ENCODE measurements around the gene RASIP1. TPM values are rescaled to one million over a fixed set of nuclear protein-coding genes. Genes with fewer than 3 reads are reported as not detected.

The RASIP1 gene, protein sequence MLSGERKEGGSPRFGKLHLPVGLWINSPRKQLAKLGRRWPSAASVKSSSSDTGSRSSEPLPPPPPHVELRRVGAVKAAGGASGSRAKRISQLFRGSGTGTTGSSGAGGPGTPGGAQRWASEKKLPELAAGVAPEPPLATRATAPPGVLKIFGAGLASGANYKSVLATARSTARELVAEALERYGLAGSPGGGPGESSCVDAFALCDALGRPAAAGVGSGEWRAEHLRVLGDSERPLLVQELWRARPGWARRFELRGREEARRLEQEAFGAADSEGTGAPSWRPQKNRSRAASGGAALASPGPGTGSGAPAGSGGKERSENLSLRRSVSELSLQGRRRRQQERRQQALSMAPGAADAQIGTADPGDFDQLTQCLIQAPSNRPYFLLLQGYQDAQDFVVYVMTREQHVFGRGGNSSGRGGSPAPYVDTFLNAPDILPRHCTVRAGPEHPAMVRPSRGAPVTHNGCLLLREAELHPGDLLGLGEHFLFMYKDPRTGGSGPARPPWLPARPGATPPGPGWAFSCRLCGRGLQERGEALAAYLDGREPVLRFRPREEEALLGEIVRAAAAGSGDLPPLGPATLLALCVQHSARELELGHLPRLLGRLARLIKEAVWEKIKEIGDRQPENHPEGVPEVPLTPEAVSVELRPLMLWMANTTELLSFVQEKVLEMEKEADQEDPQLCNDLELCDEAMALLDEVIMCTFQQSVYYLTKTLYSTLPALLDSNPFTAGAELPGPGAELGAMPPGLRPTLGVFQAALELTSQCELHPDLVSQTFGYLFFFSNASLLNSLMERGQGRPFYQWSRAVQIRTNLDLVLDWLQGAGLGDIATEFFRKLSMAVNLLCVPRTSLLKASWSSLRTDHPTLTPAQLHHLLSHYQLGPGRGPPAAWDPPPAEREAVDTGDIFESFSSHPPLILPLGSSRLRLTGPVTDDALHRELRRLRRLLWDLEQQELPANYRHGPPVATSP
- total RNA-seq = 3.7 and 4.1 TPM in 2 replicates

DNA sequence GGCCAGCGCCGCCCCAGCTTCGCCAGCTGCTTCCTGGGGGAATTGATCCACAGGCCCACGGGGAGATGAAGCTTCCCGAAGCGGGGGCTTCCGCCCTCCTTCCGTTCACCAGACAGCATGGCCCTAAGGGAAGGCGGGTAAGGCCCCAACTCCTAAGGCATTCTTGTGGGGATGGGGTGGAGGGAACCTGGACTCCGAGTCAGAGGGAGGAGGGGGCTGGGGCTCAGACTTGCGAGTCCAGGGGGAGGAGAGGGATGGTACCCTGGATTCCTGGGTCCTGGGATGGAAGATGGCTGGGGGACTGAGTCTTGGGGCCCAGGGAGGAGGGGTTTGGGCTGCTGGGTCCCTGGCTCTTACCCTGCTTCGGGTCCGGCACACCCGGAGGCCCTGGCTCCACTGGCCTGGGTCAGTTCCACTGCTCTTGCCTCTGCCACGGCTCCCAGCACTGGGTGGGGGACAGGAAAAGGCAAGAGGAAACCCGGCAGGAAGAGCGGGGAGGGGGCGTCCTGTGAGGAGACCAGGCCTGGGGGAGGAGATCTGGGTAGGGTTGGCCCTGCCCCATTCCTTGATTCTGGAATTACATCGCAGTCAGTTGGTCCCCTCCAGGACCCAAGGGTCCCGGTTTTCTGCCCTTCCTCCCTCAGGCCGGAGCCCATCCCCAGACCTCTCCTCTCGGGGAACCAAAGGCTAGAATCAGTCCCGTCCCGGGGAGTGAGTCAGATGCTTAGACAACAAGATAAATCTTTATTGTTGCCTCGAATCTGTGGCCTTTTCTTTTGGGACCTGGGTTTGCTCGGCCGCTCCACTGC is at the start of gene RASIP1:
Gene RASIP1, minus strand, starts transcription at position 447 of the 809 bp plus-strand sequence. Its CDS starts 328 bp downstream, at position 119.

DNA sequence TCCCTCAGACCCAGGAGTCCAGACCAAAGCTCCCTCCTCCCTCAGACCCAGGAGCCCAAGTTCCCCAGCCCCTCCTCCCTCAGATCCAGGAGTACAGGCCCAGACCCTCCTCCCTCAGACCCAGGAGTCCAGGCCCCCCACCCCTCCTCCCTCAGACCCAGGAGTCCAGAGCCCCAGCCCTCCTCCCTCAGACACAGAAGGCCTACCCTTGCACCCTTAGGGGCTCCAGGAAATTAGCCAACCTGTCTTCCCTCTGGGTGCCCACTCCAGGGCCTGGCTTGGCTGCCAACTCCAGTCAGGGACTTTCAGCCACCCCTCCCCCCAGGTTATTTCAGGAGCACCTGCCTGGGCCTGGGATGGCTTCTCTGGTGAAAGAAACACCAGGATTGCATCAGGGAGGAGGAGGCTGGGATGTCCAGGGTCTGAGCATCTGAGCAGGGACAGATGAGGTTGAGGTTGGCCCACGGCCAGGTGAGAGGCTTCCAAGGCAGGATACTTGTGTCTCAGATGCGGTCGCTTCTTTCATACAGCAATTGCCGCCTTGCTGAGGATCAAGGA is 14.8 kb upstream of the RASIP1 start, which contains the start of gene FGF21:
Gene FGF21, plus strand, starts transcription at position 441 of the 558 bp plus-strand sequence. CDS start 713 bp downstream, outside the sequence.

DNA sequence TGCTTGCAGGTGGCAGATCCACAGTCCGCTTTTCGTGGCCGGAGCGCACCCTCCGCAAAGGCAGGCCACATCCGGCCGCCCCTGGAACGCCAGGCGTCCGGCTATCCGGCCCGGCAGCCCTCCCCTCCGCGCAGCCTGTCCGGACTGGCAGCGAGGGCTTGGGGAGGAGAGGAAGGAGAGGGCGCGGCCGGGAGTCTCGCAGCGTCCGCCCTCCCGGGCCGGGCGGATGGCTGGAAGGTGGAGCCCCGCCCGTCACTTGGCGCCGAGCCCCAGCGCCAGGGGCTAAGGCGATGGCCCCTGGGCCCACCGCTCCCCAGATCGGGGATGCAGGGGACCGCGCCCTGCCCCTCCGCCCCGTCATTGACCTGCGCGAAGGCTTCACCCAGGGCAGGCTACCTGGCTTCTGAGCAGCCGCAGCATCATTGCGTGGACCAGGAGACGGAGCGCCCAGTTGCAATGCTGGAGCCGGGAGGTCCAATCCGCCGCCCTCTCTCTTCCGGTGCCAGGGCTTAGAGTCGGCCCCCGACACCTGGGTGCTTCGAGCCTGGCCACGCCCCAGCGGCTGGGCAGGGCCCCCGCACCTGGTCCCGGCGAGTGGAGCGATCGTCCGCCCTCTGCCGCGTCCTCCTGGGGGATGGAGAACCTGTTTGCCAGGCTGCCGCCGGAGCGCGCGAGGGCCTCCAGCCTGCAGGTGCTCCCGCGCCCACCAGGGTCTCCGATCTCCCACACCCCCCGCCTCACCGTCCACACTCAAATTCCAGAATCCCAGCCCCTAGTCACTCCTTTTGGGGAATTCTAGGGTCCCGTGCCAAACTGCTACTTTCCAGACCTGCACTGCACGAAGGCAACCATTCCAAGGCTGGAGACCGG is 12.3 kb upstream of the RASIP1 start, which contains the start of gene FUT1:
Gene FUT1, minus strand, starts transcription at position 146 of the 870 bp plus-strand sequence. CDS start 1,360 bp downstream, outside the sequence.

DNA sequence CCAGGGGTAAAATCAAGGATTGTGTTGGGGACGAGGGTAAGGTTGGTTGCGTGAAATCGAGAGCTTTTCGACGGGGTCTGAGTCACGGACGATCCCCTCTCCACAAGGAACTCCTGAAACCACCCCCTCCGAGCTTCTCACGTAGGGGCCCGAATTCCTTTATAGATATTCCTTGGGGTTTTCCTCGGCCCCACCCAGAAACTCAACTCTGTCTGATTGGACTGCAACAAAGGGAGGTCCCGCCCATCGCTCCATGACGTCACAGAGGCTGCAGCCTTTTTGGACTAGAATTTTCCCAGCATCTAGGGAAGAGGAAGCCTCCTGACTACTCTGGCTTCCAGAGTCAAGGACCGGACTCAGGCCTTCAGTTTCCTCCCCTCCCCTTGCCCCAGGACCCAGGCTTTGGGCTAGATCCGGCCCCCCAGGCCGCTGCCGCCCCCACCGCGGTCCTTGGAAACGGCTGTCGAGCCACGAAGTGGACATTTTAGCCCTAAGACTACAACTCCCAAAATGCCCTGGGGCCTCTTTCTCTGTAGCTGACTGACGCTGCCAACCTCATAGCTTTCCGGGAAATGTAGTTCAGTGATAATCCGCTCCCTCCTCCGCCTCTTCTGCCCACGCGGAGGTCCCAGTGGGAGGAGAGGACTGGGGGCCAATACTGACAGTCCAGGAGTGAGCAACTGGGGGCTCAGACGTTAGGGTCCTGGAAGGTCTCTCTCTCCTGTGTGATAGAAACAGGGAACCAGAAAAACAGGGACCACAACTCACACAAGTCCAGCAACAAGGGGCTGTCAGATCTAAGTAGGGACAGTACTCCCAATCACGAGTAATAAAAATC is 6.5 kb upstream of the RASIP1 start, which contains the start of gene IZUMO1:
Gene IZUMO1, minus strand, starts transcription at position 172 of the 838 bp plus-strand sequence. CDS start 1,050 bp downstream, outside the sequence.

DNA sequence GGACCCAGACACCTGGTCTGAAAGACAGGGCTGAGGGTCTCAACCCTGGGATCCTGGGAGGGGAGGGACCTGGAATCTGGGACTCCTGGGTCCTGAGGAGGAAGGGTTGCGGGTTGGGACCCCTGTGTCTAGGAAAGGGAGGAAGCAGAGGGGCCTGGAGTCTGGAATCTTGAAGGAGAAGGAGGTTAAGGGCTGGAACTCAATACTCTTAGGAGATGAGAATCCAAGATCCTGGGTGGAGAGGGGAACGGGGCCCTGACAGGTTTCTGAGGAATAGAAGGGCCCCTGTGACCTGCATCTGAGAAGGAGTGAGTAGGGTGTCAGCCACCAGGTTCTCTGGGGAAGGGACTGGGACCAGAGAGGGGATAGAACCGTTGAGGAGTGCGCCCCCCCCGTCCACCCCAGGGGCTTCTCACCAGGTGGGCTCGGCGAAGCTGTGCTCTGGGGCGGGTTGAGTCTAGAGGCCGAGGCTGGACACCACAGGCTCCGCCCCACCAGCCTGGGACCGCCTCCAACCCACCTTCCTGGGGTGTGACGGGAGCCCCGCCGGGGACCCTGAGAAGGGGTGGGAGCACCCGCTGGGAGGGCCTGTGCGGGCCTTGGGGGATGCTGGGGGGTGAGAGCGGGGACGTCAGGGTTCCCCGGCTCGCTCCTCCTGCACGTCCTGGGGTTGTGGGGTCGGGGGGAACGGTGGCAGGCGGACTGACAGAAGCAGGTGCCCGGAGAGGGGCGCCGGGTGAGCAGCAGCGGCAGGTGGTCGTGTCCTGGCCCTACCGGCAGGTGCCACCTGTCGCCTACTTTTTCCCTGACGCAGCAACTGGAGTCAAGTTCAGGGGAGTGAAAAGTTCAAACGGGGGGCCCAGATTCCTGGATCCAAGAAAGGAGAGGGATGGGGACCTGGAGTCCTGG is 20.9 kb downstream of the RASIP1 start, which contains the start of gene MAMSTR:
Gene MAMSTR, minus strand, starts transcription at position 463 of the 909 bp plus-strand sequence. CDS start 694 bp downstream, outside the sequence.

DNA sequence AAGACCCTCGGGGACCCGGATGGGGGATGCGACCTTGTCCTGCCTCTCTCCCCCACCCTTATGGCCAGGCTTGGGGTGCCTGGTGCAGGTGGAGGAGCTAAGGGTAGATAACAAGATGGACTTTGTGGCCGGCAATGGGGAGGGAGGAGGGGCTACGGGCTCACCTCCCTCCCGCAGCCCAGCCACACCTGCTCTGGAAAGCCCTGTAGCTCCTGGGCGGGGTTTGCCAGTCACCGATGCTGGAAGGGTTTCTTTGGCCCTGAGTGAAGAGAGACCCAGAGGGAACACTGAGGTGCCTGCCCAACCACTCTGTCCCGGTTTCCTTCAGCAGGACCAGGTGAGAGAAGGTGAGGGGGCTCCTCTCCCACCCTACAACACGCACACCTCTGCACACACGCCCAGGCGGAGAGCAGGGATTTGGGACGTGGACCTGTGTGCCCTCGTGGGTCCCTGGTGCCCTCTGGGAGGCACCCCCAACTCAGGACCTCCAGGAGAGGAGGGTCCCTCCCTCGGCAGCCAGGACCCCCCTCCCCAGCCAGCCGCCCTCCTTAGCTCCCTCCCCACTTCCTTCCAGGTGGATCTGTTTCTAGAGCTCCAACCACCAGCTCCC is 44.6 kb downstream of the RASIP1 start, which contains the start of gene FUT2:
Gene FUT2, plus strand, starts transcription at position 229 of the 610 bp plus-strand sequence. CDS start 6,986 bp downstream, outside the sequence.

DNA sequence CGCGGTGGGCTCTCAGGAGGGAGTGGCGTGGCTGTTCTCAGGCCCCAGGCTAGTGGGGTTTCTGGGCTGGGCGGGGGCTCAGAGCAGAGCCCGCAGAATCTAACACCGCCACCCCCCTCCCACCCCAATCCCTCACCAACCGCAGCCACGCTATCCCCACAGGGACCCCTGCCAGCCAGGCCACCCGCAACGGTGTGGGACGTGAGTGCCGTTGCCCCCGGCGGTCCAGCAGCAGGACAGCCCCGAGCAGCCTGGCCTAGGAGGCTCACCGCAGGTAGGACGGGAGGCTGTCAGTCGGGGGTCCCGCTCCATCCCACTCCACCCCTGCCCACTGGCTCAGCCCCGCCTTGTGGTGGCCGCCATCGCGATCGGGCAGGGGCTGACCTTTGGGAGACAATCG is 67.4 kb downstream of the RASIP1 start, which contains the start of gene NTN5:
Gene NTN5, minus strand, starts transcription at position 24 of the 400 bp plus-strand sequence. CDS start 2,031 bp downstream, outside the sequence.

Other genes with a start within 250 kb of the RASIP1 start
- not detected in 2 replicates for gene LMTK3, start 228.8 kb downstream of the RASIP1 start, total RNA-seq
- not detected in 2 replicates for gene SULT2B1, start 188.4 kb downstream of the RASIP1 start, total RNA-seq
- gene SPACA4, start 133.9 kb downstream of the RASIP1 start, total RNA-seq = not detected in 2 replicates
- gene FAM83E, start 125.5 kb downstream of the RASIP1 start, total RNA-seq = not detected in 2 replicates
- gene RPL18, start 121.4 kb downstream of the RASIP1 start, total RNA-seq = 2,209 and 2,294 TPM in 2 replicates
- 11.5 and 14.0 TPM in 2 replicates for gene SPHK2, start 121.1 kb downstream of the RASIP1 start, total RNA-seq
- gene DBP, start 103.2 kb downstream of the RASIP1 start, total RNA-seq = 11.5 and 14.2 TPM in 2 replicates
- 1.3 and 2.5 TPM in 2 replicates for gene CA11, start 94.4 kb downstream of the RASIP1 start, total RNA-seq
- gene NTN5, start 67.6 kb downstream of the RASIP1 start, total RNA-seq = not detected in 2 replicates
- not detected in 2 replicates for gene FUT2, start 44.6 kb downstream of the RASIP1 start, total RNA-seq
- gene MAMSTR, start 20.9 kb downstream of the RASIP1 start, total RNA-seq = 0.62 and 2.3 TPM in 2 replicates
- gene IZUMO1, start 6.3 kb upstream of the RASIP1 start, total RNA-seq = not detected in 2 replicates
- 0.06 and 0.29 TPM in 2 replicates for gene FUT1, start 12.0 kb upstream of the RASIP1 start, total RNA-seq
- not detected in 2 replicates for gene FGF21, start 14.9 kb upstream of the RASIP1 start, total RNA-seq
- gene BCAT2, start 70.4 kb upstream of the RASIP1 start, total RNA-seq = 25.1 and 30.3 TPM in 2 replicates
- 3.0 TPM in 1 of 2 replicates, not detected in the other for gene HSD17B14, start 95.9 kb upstream of the RASIP1 start, total RNA-seq
- gene PLEKHA4, start 128.0 kb upstream of the RASIP1 start, total RNA-seq = 47.2 and 48.1 TPM in 2 replicates
- 28.2 and 33.1 TPM in 2 replicates for gene PPP1R15A, start 131.8 kb upstream of the RASIP1 start, total RNA-seq
- gene TULP2, start 158.1 kb upstream of the RASIP1 start, total RNA-seq = not detected in 2 replicates
- 544 and 558 TPM in 2 replicates for gene NUCB1, start 159.7 kb upstream of the RASIP1 start, total RNA-seq
- not detected in 2 replicates for gene DHDH, start 193.1 kb upstream of the RASIP1 start, total RNA-seq
- 78.0 and 87.6 TPM in 2 replicates for gene BAX, start 214.3 kb upstream of the RASIP1 start, total RNA-seq
- 7,879 and 9,183 TPM in 2 replicates for gene FTL, start 224.7 kb upstream of the RASIP1 start, total RNA-seq